Measurements from ENCODE around the gene EPS15. TPM values are rescaled to one million over a fixed set of nuclear protein-coding genes. Genes with fewer than 3 reads are reported as not detected.

Gene EPS15
- total and polyA plus RNA-seq, 4 experiments from 2014 or later, result 39.2 to 92.3 (median 77.6) TPM

- no peaks in the 10 kb centered on the region for H3K27me3 Mint-ChIP-seq
- Histone ChIP-seq H3K27ac (ENCODE audit: low read depth, low read length) (no peak overlapping the region), H3K27me3 (ENCODE audit: insufficient read depth, low read length) (no peaks in the 10 kb centered on the region), H3K36me3 (ENCODE audit: insufficient read depth, low read length) (no peaks in the 10 kb centered on the region), H3K9me3 (ENCODE audit: control insufficient read depth in 1 of 2, low read length in 2 of 2) (no peaks in the 10 kb centered on the region), H3K4me3 (ENCODE audit: low read length in 2 of 2) (no peak overlapping the region), H3K4me1 (ENCODE audit: insufficient read depth, low read length) (no peaks in the 10 kb centered on the region)
- ChIA-PET POLR2A (ENCODE audit: partially characterized antibody) (no interaction called here), CTCF (ENCODE audit: partially characterized antibody) (interaction anchor here (0.7 to 1.7 kb wide), 3 partner anchors 10 to 18 kb away, joined by 3 to 4 read pairs (median 3); no protein-coding TSS in a partner anchor)
- H3K4me3 Mint-ChIP-seq, result no peak overlapping the region
- H3K27ac Mint-ChIP-seq, result peak overlapping the region in 6 of 7 donors; percentile 1 to 81 (median 17)
- no peak for DNase-seq
- H3K4me1 Mint-ChIP-seq, result peaks cover 5 to 29% (median 13%) of the 10 kb centered on the region in 4 donors
- intact Hi-C loops (cut with micrococcal nuclease), result loop anchor here (5.0 kb wide), 1 partner anchor 94 kb away; the partner anchor contains the start of gene EPS15
- peaks cover 0 to 11% (median 9%) of the 10 kb centered on the region in 8 donors for H3K9me3 Mint-ChIP-seq
- peaks cover 70 to 75% of the 10 kb centered on the region in 2 donors for H3K36me3 Mint-ChIP-seq
Measured at GRCh38 chr1:51423073-51423821, 95.8 kb downstream of the EPS15 start.

DNA sequence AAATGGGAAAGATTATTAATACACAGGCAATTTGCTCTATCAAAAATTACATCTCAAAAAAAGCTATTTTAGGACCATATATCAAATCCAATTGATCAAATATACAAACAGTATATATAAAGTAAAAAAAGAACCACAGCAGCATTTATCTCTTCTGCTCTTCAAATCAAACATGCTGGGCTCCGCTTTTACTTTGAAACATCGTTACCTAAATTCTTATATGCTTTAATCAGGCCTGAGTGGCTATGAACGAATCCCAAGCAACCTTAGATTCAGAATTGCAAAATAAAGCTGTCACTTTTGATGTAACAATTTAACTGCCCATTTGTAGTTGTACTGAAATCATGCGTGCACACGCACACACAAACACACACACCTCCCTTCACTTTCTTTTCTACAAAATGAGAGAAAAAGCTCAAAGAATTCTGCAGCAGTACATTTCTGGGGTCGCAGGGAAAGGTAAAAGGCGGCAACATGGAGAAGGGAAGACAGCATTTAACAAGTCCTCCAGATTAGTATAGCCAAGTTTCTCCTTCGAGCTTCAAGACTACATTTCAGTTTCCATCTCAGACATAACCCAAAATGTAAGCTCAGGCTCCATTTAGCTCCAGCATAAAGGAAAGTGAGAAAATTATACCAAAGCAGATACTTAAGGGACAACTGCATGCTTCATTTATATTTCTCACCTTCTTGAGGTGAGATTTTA, 96.5 kb downstream of the EPS15 start:
- Mint-ChIP-seq H3K27me3 (no peaks in the 10 kb centered on the region), H3K4me3 (peak overlapping the region in 1 of 8 donors; percentile 46), H3K9me3 (peaks cover 0 to 5% (median 3%) of the 10 kb centered on the region in 8 donors), H3K4me1 (peaks cover 5 to 29% (median 16%) of the 10 kb centered on the region in 4 donors), H3K27ac (peak overlapping the region in 1 of 7 donors; percentile 10), H3K36me3 (peaks cover 70 to 75% of the 10 kb centered on the region in 2 donors)
- Histone ChIP-seq H3K27me3 (ENCODE audit: insufficient read depth, low read length) (no peaks in the 10 kb centered on the region), H3K4me1 (ENCODE audit: insufficient read depth, low read length) (no peaks in the 10 kb centered on the region), H3K36me3 (ENCODE audit: insufficient read depth, low read length) (no peaks in the 10 kb centered on the region), H3K9me3 (ENCODE audit: control insufficient read depth in 1 of 2, low read length in 2 of 2) (no peaks in the 10 kb centered on the region), H3K27ac (ENCODE audit: low read depth, low read length) (no peak overlapping the region), H3K4me3 (ENCODE audit: low read length in 2 of 2) (no peak overlapping the region)
- intact Hi-C loops (cut with micrococcal nuclease), result loop anchor here (5.0 kb wide), 1 partner anchor 95 kb away; the partner anchor contains the start of gene EPS15
- ChIA-PET POLR2A (ENCODE audit: partially characterized antibody) (no interaction called here), CTCF (ENCODE audit: partially characterized antibody) (interaction anchor here (0.7 to 1.7 kb wide), 3 partner anchors 9 to 19 kb away, joined by 3 to 4 read pairs (median 3); no protein-coding TSS in a partner anchor)
- no peak for DNase-seq

DNA sequence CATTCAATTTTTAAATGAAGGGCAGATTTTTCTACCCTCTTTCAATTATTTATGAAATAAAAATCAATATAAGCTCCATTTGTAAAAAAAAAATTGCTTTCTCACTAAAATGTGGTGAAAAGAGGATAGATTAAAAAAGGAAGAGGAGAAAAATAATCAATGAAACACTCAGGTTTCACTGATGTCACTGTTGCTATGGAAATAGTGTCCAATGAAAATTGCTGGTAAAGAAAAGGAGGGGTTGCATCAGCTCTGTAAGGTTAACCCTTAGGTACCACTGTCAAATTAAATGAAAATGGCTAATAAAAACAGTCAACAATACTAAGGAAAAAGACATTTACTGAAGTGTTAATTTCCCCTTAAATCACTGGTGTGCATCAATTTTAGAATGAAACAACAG, 97.1 kb downstream of the EPS15 start:
- CTCF ChIA-PET (ENCODE audit: partially characterized antibody), result interaction anchor here (1.7 kb wide), 1 partner anchor 13 kb away, joined by 4 read pairs; no protein-coding TSS in a partner anchor
- Histone ChIP-seq H3K27ac (ENCODE audit: low read depth, low read length) (no peak overlapping the region), H3K36me3 (ENCODE audit: insufficient read depth, low read length) (no peaks in the 10 kb centered on the region), H3K9me3 (ENCODE audit: control insufficient read depth in 1 of 2, low read length in 2 of 2) (no peaks in the 10 kb centered on the region), H3K27me3 (ENCODE audit: insufficient read depth, low read length) (no peaks in the 10 kb centered on the region), H3K4me1 (ENCODE audit: insufficient read depth, low read length) (no peaks in the 10 kb centered on the region), H3K4me3 (ENCODE audit: low read length in 2 of 2) (no peak overlapping the region)
- POLR2A ChIA-PET (ENCODE audit: partially characterized antibody), result no interaction called here
- peaks cover 68 to 71% of the 10 kb centered on the region in 2 donors for H3K36me3 Mint-ChIP-seq
- H3K9me3 Mint-ChIP-seq, result peaks cover 0 to 3% (median 0%) of the 10 kb centered on the region in 8 donors
- H3K4me3 Mint-ChIP-seq, result no peak overlapping the region
- peak in 4 of 5 donors; percentile 16 to 40 (median 22) for DNase-seq
- no peaks in the 10 kb centered on the region for H3K27me3 Mint-ChIP-seq
- H3K27ac Mint-ChIP-seq, result no peak overlapping the region
- peaks cover 5 to 24% (median 14%) of the 10 kb centered on the region in 4 donors for H3K4me1 Mint-ChIP-seq
- intact Hi-C loops (cut with micrococcal nuclease), result loop anchor here (5.0 kb wide), 1 partner anchor 95 kb away; the partner anchor contains the start of gene EPS15

DNA sequence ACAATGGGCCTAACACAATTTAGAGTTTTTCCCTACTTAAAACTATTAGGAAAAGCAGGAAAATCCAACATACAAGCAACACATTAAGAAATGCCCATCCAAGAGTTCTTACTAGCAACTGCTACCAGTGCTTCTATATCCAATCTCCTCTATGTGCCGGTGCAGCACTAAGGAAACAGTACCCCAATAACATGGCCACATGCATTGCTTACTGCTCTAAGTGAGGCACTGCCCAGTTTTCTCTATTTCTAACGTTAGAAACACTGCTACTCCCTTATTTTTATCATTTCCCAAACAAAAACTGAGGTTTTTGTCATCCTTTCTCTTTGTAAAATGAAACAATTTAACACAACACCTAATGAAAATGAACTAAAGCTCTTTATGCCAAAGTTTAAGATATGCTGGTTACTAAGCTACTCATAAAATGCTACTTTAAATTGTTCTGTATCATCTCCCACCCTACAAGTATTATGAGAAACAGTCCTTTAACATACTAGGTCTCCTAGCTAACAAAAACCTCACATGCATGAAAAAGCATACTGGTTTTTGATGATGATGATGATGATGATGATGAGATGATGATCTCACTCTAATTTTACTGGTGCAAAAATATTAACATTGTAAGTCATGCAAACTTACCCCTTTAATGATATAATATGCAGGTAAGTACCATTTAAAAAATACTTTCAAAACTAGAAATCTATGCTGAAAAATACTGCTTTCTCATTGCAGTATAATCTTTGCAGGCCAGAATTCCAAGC, 98.0 kb downstream of the EPS15 start:
- peaks cover 6 to 24% (median 13%) of the 10 kb centered on the region in 4 donors for H3K4me1 Mint-ChIP-seq
- ChIA-PET CTCF (ENCODE audit: partially characterized antibody) (interaction anchor here (0.7 to 1.7 kb wide), 2 partner anchors 14 to 25 kb away, joined by 3 to 4 read pairs; no protein-coding TSS in a partner anchor), POLR2A (ENCODE audit: partially characterized antibody) (interaction anchor here (1.1 kb wide), 1 partner anchor 9 kb away, joined by 3 read pairs; no protein-coding TSS in a partner anchor)

DNA sequence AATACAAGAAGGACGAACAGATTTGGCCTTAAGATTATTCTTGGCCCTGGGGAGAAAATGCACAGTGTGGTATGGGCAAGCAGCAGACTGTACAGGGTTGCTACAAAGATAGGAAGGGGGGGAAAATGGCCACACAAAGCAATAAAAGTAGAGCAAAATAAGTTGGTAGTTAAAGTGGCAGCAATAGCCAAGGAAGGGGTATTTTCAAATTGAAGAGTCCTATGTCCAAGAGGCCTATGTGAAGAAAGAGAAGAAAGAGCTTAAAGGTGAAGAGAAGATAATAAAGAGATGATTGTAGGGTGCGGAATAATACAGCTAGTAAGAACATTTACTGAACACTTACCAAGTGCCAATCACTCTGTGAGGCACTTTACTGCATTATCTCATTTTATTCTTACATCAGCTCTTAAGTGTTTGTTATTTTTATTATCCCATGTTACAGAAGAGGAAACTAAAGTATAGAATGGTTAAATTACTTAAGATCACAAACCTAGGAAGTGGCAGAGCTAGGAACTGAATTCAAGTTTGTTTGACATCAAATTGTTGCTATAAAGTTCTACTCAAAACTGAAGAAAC, 100.6 kb downstream of the EPS15 start:
- Histone ChIP-seq H3K4me1 (ENCODE audit: insufficient read depth, low read length) (no peaks in the 10 kb centered on the region), H3K9me3 (ENCODE audit: control insufficient read depth in 1 of 2, low read length in 2 of 2) (no peaks in the 10 kb centered on the region), H3K36me3 (ENCODE audit: insufficient read depth, low read length) (no peaks in the 10 kb centered on the region), H3K27me3 (ENCODE audit: insufficient read depth, low read length) (no peaks in the 10 kb centered on the region), H3K27ac (ENCODE audit: low read depth, low read length) (no peak overlapping the region), H3K4me3 (ENCODE audit: low read length in 2 of 2) (no peak overlapping the region)
- CTCF ChIA-PET (ENCODE audit: partially characterized antibody), result no interaction called here
- intact Hi-C loops (cut with micrococcal nuclease), result no loop called here
- Mint-ChIP-seq H3K4me3 (no peak overlapping the region), H3K9me3 (peaks cover 0 to 3% (median 0%) of the 10 kb centered on the region in 8 donors), H3K36me3 (peaks cover 47 to 57% of the 10 kb centered on the region in 2 donors), H3K27me3 (no peaks in the 10 kb centered on the region), H3K27ac (peak overlapping the region in 1 of 7 donors; percentile 3), H3K4me1 (peaks cover 4 to 24% (median 13%) of the 10 kb centered on the region in 4 donors)
- DNase-seq, result no peak
- POLR2A ChIA-PET (ENCODE audit: partially characterized antibody), result interaction anchor here (1.0 kb wide), 1 partner anchor 100 kb away, joined by 3 read pairs; no protein-coding TSS in a partner anchor

More for the DNA sequence above, 98.0 kb downstream of the EPS15 start:
- Mint-ChIP-seq H3K4me3 (no peak overlapping the region), H3K27me3 (no peaks in the 10 kb centered on the region), H3K36me3 (peaks cover 62 to 69% of the 10 kb centered on the region in 2 donors), H3K27ac (peak overlapping the region in 3 of 7 donors; percentile 5 to 41 (median 39)), H3K9me3 (peaks cover 0 to 3% (median 0%) of the 10 kb centered on the region in 8 donors)
- Histone ChIP-seq H3K9me3 (ENCODE audit: control insufficient read depth in 1 of 2, low read length in 2 of 2) (no peaks in the 10 kb centered on the region), H3K4me1 (ENCODE audit: insufficient read depth, low read length) (no peaks in the 10 kb centered on the region), H3K27me3 (ENCODE audit: insufficient read depth, low read length) (no peaks in the 10 kb centered on the region), H3K36me3 (ENCODE audit: insufficient read depth, low read length) (no peaks in the 10 kb centered on the region), H3K27ac (ENCODE audit: low read depth, low read length) (no peak overlapping the region), H3K4me3 (ENCODE audit: low read length in 2 of 2) (no peak overlapping the region)
- intact Hi-C loops (cut with micrococcal nuclease), result loop anchor here (5.0 kb wide), 1 partner anchor 96 kb away; the partner anchor contains the start of gene EPS15
- DNase-seq, result no peak

DNA sequence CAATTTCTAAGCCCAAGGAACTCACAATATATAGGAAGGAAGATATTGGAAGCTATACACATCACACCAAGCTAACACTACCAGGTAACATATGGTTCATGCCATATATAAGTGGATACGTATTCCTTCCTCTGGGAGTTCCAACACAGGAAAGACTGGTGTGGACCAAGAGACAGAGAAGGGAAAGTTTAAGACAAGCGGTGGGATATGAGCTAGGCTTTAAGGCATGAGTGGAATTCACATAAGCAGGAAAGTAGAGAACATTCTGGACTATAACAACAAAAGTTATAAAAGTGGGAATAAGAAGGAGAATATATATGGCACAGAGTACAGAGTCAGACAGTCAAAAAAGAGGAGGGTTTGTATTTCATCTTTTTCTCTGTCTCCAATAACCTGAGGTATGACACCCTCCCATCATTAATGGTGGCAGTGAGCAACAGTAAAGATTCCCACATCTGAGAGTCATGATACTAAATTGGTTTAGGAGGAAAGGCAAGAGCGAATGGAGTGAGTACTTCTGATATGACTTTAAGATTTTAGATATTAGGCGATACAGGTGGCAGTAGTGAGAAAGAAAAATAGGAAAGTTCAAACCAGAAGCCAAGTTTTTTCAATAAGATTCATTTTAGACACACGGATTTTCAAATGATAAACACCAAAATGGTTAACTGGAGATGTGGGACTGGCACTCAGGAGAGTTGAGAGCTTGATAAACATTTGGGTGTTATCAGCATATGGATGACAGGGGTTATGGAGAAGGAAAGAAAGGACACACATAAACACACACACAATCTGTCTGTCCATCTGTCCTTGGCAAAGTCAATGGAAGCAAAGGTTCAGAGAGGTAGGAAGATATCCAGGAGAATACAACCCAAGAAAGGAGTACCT, 101.3 kb downstream of the EPS15 start:
- no peak for DNase-seq
- Mint-ChIP-seq H3K27me3 (no peaks in the 10 kb centered on the region), H3K4me3 (no peak overlapping the region), H3K9me3 (peaks cover 0 to 8% (median 0%) of the 10 kb centered on the region in 8 donors), H3K36me3 (peaks cover 47 to 56% of the 10 kb centered on the region in 2 donors), H3K4me1 (peaks cover 4 to 19% (median 12%) of the 10 kb centered on the region in 4 donors), H3K27ac (peak overlapping the region in 4 of 7 donors; percentile 2 to 20 (median 18))
- ChIA-PET POLR2A (ENCODE audit: partially characterized antibody) (no interaction called here), CTCF (ENCODE audit: partially characterized antibody) (no interaction called here)
- Histone ChIP-seq H3K27me3 (ENCODE audit: insufficient read depth, low read length) (no peaks in the 10 kb centered on the region), H3K4me1 (ENCODE audit: insufficient read depth, low read length) (no peaks in the 10 kb centered on the region), H3K9me3 (ENCODE audit: control insufficient read depth in 1 of 2, low read length in 2 of 2) (no peaks in the 10 kb centered on the region), H3K4me3 (ENCODE audit: low read length in 2 of 2) (no peak overlapping the region), H3K27ac (ENCODE audit: low read depth, low read length) (no peak overlapping the region), H3K36me3 (ENCODE audit: insufficient read depth, low read length) (no peaks in the 10 kb centered on the region)
- intact Hi-C loops (cut with micrococcal nuclease), result no loop called here
